BE2C (cell line): ENCODE results near the gene ARHGEF9.

Experiments
- DNase-seq: peaks from one replicate; pipeline ENCODE4 v3.0.0-alpha.2; 2020
- H3K27me3 ChIP-seq: fragments of 250-450 bp; sonication (Bioruptor Pico); 2 replicates; pipeline ENCODE4 v1.5.1; 2020; ENCODE audit warnings: mild to moderate bottlenecking
- H3K36me3 ChIP-seq: fragments of 250-450 bp; sonication (Bioruptor Pico); 2 replicates; pipeline ENCODE4 v1.5.1; 2020; ENCODE audit warnings: mild to moderate bottlenecking
- H3K4me1 ChIP-seq: fragments of 250-450 bp; sonication (Bioruptor Pico); 2 replicates; pipeline ENCODE4 v1.5.1; 2020
- H3K4me3 ChIP-seq: 2 replicates; pipeline ENCODE4 v1.5.1; 2011; ENCODE audit warnings: low read depth, low read length
- H3K9me3 ChIP-seq: fragments of 250-450 bp; sonication (Bioruptor Pico); 2 replicates; pipeline ENCODE4 v1.5.1; 2020
- CTCF ChIP-seq: IDR thresholded peaks from 2 replicates; pipeline ENCODE4 v1.5.1; 2012; ENCODE audit warnings: mild to moderate bottlenecking, low read depth, low read length

Gene ARHGEF9

DNA sequence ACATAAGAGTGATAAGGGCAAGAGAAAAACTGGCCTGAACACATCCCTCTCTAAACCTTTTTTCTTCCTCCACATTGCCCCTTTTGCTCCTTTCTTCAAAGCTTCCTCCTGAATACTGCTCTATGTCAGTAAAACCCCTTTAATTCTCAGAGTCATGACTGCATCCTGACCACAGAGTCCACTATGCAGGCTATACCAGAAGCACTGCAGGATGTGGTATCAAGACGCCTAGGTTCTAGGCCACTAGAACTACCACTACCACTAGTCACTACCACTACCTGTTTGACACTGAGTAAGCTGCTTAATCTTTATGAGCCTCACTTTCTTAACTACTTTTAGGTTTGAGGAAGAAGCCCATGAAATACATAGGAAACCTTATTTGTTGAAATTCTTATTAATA lies 38.7 kb downstream of the ARHGEF9 start:
- H3K4me1 ChIP-seq: no peaks in the 10 kb centered on the region
- H3K9me3 ChIP-seq: no peaks in the 10 kb centered on the region
- no peak for TF ChIP-seq CTCF
- DNase-seq: no peak
- no peaks in the 10 kb centered on the region for H3K36me3 ChIP-seq
- H3K27me3 ChIP-seq: no peaks in the 10 kb centered on the region
- H3K4me3 ChIP-seq: no peak overlapping the region

DNA sequence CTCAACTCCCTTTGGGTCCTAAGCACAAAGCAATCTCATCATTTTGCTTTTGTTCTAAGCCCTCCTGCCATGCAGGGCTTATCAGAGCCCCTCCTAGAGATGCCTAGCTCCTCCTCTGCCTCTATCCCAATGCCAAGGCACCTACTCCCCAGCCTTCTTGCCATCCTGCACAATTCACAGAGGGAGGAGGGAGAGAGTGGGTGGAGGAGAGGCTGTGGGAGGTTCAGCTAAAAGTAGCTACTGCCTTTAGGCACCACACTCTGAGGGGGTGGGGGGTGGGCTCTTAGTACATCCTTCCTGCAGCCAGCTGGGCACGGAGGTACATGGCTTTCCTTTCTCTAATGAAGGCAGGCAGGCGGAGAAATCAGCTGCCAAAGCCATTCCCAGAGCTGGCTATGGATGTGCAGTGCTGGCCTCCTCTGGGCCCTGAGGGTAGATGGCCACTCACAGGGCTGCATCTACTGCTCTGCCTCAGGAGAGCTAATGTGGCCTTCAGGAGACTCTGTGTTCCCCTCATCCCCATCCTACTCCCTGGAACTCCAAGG lies 40.1 kb downstream of the ARHGEF9 start:
- Histone ChIP-seq H3K9me3 (no peaks in the 10 kb centered on the region), H3K4me3 (no peak overlapping the region), H3K36me3 (no peaks in the 10 kb centered on the region), H3K27me3 (no peaks in the 10 kb centered on the region), H3K4me1 (no peaks in the 10 kb centered on the region)
- TF ChIP-seq CTCF: no peak
- DNase-seq: peak; percentile 10

DNA sequence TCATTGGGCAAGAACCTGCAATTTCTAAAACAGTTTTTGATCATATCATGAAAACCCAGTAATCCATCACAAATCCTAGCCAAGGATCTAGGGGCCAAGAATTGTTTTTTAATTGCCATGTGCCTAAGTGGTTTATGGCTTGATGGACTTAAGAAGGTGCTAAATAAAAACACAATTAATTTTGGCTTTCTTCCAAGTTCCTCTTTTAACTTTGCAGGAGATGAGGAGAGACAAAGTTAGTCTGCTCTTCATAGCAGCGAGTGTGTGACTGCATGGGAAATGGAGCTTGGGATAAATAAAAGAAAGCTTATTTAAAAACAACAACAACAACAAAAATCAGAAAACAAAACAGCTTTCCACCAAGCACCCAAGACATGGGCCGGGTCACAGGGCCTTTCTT lies 41.4 kb downstream of the ARHGEF9 start:
- H3K36me3 ChIP-seq: no peaks in the 10 kb centered on the region
- no peaks in the 10 kb centered on the region for H3K9me3 ChIP-seq
- DNase-seq: no peak
- no peak for TF ChIP-seq CTCF
- H3K4me1 ChIP-seq: no peaks in the 10 kb centered on the region
- H3K27me3 ChIP-seq: no peaks in the 10 kb centered on the region
- H3K4me3 ChIP-seq: no peak overlapping the region

GRCh38 chrX:63740382-63740781 lies 44.6 kb downstream of the ARHGEF9 start:
- TF ChIP-seq CTCF: no peak
- no peak overlapping the region for H3K4me3 ChIP-seq
- H3K4me1 ChIP-seq: no peaks in the 10 kb centered on the region
- no peaks in the 10 kb centered on the region for H3K9me3 ChIP-seq
- no peak for DNase-seq
- H3K36me3 ChIP-seq: no peaks in the 10 kb centered on the region
- H3K27me3 ChIP-seq: no peaks in the 10 kb centered on the region

GRCh38 chrX:63739885-63740284 lies 45.1 kb downstream of the ARHGEF9 start:
- Histone ChIP-seq H3K4me1 (no peaks in the 10 kb centered on the region), H3K9me3 (no peaks in the 10 kb centered on the region), H3K36me3 (no peaks in the 10 kb centered on the region), H3K4me3 (no peak overlapping the region), H3K27me3 (no peaks in the 10 kb centered on the region)
- TF ChIP-seq CTCF: no peak
- no peak for DNase-seq

DNA sequence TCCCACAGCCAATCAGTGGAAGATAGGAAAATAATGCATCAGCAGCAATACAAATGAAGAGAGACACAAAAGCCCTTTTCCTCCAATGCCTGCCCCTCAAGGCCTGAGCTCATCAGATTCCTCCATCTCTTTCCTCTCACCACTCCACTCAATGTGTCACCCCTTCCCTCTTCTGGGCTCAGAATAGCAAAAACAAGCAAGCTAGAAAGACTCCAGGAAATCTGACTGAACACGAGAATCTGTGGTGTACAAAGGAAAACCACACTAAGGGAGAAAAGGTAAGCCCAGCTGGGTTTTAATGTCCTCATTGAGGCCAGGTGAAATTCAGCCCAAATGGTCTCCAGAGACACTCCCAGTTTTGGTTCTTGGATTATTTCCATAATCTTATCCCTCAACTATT lies 46.3 kb downstream of the ARHGEF9 start:
- H3K4me1 ChIP-seq: no peaks in the 10 kb centered on the region
- no peaks in the 10 kb centered on the region for H3K36me3 ChIP-seq
- H3K27me3 ChIP-seq: no peaks in the 10 kb centered on the region
- no peak for DNase-seq
- no peak overlapping the region for H3K4me3 ChIP-seq
- H3K9me3 ChIP-seq: no peaks in the 10 kb centered on the region
- no peak for TF ChIP-seq CTCF
